ENCODE measurements around the gene TUBB3.
A peak's percentile ranks its signal among the peaks of the same experiment; 100 is the strongest.
"Not testable (repeated sequence)": the region's sequence is repeated elsewhere in the genome, so short reads cannot be mapped to it uniquely, and the experiment has no call there.

The TUBB3 gene

DNA sequence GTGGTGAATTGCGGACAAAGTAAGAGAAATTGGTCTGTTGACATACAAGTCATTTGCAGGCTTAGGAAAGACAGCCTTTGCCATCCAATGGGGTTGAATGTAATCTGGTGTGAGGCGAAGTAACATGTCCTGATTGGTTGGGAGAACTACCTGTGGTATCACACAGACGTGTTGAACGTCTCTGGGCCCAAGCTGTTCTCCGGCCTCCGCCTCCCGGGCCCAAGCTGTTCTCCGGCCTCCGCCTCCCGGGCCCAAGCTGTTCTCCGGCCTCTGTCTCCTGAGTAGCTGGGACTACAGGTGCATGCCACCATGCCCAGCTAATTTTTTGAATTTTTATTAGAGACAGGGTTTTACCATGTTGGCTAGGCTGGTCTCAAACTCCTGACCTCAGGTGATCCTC is 44.9 kb downstream of the TUBB3 start:
- DNase-seq = not testable (repeated sequence)

DNA sequence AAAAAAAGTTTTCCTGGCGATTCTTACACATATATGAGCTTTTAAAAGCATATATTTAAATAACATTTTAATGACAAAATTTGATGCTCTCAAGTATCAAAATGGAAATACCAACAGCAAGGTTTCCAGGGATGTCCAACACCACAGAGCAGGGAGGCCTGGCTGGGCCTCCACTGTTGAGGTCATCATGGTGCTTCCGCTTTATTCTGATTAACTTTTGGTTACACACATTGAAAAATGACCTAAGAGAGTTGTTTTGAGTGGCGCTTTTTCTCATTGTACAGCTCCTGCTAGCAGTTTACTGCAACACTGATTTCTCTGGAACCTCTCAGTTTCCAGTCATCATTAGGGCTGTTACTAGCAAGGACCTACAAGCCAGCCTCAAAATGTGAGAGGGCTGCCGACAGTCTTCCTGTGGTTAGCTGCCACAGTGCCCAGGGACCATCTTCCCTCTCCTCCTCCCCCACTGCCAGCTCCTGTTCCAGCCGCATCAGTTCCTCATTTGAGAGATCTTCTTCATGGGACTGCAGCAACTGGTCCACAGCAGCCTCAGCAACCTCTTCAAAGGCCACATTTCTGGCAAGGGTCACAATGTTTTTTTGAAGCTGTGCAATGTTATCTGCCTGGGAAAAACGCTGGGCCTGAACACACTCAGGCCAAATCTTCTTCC is 46.7 kb downstream of the TUBB3 start:
- no peak for DNase-seq

DNA sequence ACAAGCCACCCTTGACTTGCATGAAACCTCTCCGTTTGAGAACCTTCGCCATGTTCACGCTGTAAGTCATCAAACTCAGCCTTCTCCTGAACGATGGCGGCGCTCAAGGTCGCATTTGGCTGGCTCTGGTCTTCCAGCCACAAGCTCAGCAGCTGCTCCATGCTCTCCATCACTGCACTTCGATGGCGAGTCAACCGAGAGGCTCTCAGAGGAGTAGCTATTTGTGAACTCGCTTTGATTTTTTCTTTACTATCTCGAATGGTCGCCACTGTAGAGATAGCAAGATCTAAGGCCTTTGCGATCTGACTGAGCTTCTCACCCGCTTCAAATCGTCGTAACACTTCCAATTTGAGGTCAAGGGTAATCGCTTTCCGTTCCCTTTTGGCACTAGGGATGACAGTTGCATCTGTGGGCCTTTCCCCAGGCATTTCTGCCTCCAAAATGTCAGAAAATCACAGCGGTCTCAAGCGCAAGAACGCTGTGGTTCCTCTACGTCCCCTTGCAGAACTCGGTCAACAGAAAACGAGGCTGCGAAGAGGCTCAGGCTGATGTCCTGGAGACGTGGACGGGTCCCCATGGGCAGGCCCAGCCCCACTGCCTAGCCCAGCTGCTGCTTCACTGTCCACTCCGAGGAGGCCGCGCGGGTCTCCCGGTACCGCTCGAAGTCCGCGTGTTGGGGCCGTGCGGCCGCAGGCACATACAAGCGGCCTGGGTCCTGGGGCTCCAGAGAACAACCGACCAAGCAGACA is 48.5 kb downstream of the TUBB3 start:
- DNase-seq = no peak

DNA sequence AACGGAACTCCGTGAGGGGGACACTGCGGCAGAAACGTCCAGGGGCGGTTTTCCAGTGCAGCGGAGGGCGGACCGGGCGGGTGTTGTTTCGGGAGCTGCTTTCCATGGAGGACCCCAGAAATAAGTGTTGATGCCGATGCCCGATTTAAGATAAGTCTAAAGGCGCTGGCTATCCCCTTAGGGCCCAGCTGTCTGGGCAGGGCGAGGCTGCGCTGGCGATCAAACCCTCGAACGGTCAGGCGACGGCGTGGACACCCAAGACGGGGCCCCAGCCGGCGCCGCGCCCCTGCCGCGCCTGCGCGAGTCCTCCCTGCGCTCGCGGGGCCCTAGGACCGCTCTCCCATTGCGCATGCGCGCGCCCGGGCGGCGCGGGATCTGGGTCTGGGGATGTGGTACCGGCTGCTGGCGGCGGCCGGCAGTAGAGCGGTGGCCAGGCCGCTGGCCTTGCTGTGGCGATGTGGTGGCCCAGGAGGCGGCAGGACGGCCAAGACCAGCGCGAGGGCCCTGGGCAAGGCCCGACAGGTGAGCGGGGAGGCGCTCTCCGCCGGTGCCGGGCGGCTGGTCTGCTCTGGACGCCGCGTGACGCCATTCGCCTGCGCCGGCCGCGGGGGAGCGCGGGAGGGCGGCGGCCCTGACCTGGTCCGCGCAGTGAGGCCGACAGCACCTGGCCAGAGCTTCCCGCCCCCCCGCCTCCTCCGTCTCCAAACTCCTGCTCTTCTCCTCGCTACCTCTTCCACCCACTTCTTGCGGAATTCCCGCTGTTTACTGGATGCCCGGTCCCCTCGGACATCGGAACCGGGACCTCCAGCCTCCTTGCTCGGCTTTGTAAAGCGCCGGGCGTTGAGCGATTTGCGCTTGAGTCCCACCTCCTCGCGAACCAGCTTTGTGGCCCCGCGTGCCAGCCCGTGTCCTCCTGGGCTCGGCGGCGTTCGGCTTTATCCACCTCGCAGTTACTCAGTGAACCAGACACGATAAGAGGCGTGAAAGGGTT is 49.4 kb downstream of the TUBB3 start:
- peak in 1 of 2 experiments; percentile 33 for DNase-seq

DNA sequence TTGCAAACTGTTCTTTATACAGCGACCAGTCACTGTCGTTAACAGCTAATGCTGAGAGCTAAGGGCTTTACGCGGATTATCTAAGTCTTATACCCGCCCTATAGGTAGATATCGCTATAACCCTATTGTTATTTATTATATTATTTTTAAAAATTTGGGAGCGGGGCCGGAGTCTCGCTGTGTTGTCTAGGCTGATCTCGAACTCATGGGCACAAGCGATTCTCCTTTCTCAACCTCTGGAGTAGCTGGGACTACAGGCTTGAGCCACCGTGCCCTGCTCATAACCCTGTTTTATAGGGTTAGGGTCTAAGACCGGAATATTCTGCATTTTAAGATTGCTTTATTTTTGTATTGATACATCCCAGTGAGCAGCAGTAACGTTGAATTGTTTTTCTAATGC is 50.1 kb downstream of the TUBB3 start:
- no peak for DNase-seq

DNA sequence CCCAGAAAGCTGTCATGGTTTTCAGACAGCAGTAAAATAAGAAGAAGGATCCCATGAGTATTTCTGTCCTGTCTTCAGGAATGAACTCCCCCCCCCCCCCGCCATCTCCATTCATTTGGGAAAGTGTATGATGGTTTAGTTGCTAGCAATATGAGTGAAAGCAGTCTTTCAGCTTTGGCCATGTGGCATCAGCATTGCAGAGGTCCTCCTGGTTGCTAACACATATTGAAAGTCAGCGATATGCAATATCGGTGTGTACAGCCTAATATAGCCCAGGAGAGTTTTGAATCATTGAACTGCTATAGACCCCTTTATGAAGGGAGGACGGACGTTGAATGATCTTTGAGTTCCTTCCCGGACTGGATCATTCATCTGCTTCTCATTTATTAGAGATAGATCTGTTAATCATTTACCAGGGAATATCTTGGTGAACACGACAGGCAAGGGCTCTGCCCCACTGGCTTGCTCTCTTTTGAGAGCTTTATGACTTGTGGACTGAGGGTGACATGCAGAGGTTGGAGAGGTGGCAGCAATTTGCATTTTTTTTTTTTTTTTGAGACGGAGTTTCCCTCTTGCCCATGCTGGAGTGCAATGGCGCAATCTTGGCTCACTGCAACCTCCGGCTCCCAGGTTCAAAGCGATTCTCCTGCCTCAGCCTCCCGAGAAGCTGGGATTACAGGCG is 50.7 kb downstream of the TUBB3 start:
- DNase-seq = no peak

DNA sequence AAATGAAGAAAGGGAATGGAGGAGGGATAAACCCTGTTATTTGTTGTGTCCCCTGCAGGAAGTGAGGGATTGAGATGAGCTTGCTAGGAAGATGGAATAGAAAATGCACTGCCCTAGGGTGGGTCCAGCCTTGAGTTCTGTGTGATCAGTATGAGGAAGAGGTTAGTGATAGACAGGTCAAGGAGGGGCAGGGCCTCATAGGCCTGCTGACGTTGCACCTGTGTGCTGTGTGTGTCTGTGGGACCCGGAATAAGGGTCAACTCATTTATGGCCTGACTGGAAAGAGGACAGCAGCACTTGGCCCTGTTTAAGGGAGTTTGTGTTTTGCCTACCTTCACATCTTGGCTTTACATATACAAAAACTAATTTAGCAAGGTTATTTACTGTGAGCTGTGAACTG is 51.7 kb downstream of the TUBB3 start:
- DNase-seq = no peak

DNA sequence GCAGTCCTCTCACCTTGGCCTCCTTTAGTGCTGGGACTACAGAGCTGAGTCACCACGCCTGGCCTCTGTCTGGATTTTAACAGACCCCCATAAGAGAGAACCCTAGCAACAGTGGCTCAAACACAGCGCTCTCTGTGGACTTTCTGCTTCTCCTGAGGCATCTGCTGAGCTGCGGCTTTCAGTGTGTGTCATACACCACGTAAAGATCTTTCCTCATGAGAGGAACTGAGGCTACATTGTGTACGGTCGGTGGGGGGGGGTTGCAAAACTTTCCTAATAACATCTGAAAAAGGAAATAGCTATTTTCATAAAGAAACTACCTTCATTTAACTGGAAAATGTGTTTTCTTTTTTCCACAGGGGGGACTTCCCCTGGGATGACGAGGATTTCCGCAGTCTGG is 58.3 kb downstream of the TUBB3 start:
- no peak for DNase-seq

DNA sequence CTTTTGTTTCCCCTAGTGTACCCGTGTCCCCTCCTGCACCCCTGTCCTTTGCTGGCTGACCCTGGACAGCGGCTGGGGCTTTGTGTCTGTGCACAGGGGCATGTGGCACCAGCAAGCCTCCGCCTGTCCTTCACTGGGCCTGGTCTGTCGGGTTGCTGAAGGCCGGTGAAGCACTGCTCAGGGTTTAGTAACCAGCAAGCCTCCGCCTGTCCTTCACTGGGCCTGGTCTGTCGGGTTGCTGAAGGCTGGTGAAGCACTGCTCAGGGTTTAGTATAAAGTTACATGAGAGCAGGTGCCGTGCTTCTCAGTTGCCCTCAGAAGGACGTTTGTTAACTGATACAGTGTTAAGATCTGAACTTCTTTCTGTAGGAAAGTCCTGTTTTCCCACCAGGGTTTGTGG is 59.2 kb downstream of the TUBB3 start:
- DNase-seq = no peak

DNA sequence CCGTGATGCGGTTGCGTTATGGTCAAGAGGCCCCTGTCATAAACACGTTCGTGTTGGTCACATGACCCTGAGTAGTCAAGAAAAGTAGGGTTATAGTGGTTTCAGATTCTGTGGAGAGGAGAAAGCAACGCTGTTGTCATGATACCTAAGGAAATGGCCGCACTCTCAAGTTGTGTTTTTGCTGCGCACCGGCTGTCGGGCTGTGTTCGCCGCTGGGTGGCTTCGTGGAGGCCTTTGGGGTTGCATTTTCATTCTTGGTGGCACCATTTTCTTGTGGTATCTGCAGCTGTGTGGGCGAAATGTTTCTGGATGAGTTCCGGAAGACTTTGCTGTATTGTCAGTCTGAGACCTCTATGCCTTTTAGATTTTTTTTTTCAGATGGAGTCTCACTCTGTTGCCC is 60.4 kb downstream of the TUBB3 start:
- no peak for DNase-seq

DNA sequence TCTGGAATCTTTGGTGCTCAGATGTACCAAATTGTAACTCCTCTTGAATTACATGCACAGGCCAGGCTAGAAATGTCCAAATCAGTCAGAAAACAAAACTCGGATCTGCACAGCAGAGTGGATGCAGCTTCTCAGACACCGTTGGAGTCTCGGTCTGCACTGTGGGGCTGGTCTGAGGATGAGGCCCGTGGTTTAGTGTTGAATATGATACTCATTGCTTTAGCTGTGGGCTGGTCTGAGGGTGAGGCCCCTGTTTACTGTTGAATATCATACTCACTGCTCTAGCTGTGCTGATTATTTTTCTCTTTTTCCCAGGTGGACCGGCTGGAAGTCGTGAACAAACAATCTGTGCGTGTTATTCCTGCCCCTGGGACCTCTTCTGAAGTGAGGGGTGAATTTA is 61.1 kb downstream of the TUBB3 start:
- DNase-seq = no peak

DNA sequence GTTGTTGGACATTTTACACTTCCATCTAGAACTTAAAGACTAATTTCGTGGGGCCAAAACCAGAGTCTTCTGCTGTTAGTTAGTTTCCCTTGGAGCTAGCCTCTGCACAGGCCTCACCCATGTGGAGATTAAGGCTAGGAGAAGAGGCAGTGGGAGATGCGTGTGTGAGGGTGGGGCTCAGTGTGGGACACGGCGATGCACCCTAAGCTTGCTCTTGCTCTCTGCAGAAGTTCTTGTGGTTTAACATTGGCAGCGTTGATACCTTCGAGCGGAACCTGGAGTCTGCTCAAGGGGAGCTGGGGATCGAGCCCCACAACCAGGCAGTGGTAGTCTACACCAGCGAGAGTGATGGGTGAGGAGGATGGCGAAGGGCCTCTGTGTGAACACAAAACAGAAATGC is 62.1 kb downstream of the TUBB3 start:
- no peak for DNase-seq
